HG02870 (cell line): Measurements from ENCODE around the gene SLC27A3.

Source experiments
- ATAC-seq: cut with Tn5 transposase; IDR thresholded peaks from one replicate; pipeline ENCODE4 v1.9.1; 2021; ENCODE audit warnings: mild to moderate bottlenecking, moderate library complexity; ENCODE audit not compliant: unreplicated experiment

The SLC27A3 gene

GRCh38 chr1:153774780-153775457 lies at the start of gene SLC27A3:
Gene SLC27A3, plus strand, starts transcription at chr1:153775407. Its CDS starts 91 bp downstream, at chr1:153775498.
- ATAC-seq: peak; percentile 18

- ATAC-seq: peak; percentile 97
These were observed 47.5 kb upstream of the SLC27A3 start, which contains the start of gene INTS3 for GRCh38 chr1:153727463-153728304. Gene INTS3, plus strand, starts transcription at chr1:153728050. Its CDS starts 585 bp downstream, at chr1:153728635.

- no peak for ATAC-seq
These were observed 46.7 kb upstream of the SLC27A3 start for GRCh38 chr1:153728305-153729066.

- ATAC-seq: no peak
These were observed 44.7 kb upstream of the SLC27A3 start for GRCh38 chr1:153730468-153730988.

GRCh38 chr1:153733970-153734369 lies 41.2 kb upstream of the SLC27A3 start:
- no peak for ATAC-seq

- no peak for ATAC-seq
These were observed 40.7 kb upstream of the SLC27A3 start for GRCh38 chr1:153734396-153735089.

GRCh38 chr1:153735090-153735420 lies 40.2 kb upstream of the SLC27A3 start:
- no peak for ATAC-seq

- ATAC-seq: no peak
These were observed 33.2 kb upstream of the SLC27A3 start for GRCh38 chr1:153741986-153742385.

GRCh38 chr1:153742411-153743142 lies 32.6 kb upstream of the SLC27A3 start:
- no peak for ATAC-seq

GRCh38 chr1:153745417-153745816 lies 29.8 kb upstream of the SLC27A3 start:
- ATAC-seq: no peak

GRCh38 chr1:153746174-153746573 lies 29.0 kb upstream of the SLC27A3 start:
- ATAC-seq: no peak

- ATAC-seq: no peak
These were observed 26.3 kb upstream of the SLC27A3 start for GRCh38 chr1:153748903-153749302.

- ATAC-seq: peak; percentile 53
These were observed 25.7 kb upstream of the SLC27A3 start for GRCh38 chr1:153749408-153750005.

GRCh38 chr1:153750026-153750995 lies 24.9 kb upstream of the SLC27A3 start:
- no peak for ATAC-seq

- ATAC-seq: no peak
These were observed 23.1 kb upstream of the SLC27A3 start for GRCh38 chr1:153752072-153752471.

GRCh38 chr1:153752571-153753195 lies 22.5 kb upstream of the SLC27A3 start:
- no peak for ATAC-seq

GRCh38 chr1:153754266-153754665 lies 20.9 kb upstream of the SLC27A3 start:
- ATAC-seq: no peak

GRCh38 chr1:153760440-153760839 lies 14.8 kb upstream of the SLC27A3 start:
- ATAC-seq: no peak
